GM23338 (cell line): ENCODE measurements around the gene MEGF6. TPM values are rescaled to one million over a fixed set of nuclear protein-coding genes. Genes with fewer than 3 reads are reported as not detected.

ENCODE experiments used
- ATAC-seq: fragments of 200-7000 bp; cut with Tn5 transposase; 3 replicates; pipeline ENCODE4 v1.9.1; 2020
- DNase-seq: peaks from one replicate; pipeline ENCODE4 v3.0.0-alpha.2; 2015; ENCODE audit warnings: low spot score
- H2AFZ ChIP-seq: fragments of 200-600 bp; sonication (generic); 2 replicates; pipeline ENCODE4 v1.8.0; 2016; ENCODE audit warnings: antibody characterized with exemption, mild to moderate bottlenecking, moderate library complexity
- H3F3A ChIP-seq: fragments of 200-600 bp; sonication (generic); replicated peaks from 2 replicates; pipeline ENCODE4 v1.8.0; 2017; ENCODE audit warnings: antibody characterized with exemption, mixed run types, low read depth
- H3K27ac ChIP-seq: fragments of 200-600 bp; sonication (generic); 2 replicates; pipeline ENCODE4 v1.6.1; 2016; ENCODE audit warnings: low read depth
- H3K27me3 ChIP-seq: fragments of 200-600 bp; sonication (generic); 2 replicates; pipeline ENCODE4 v1.8.0; 2016; ENCODE audit warnings: mild to moderate bottlenecking, mixed run types, moderate library complexity; ENCODE audit not compliant: insufficient read depth
- H3K36me3 ChIP-seq: fragments of 200-600 bp; sonication (generic); 2 replicates; pipeline ENCODE4 v1.8.0; 2016; ENCODE audit warnings: mild to moderate bottlenecking; ENCODE audit not compliant: insufficient read depth
- H3K4me1 ChIP-seq: fragments of 200-600 bp; sonication (generic); 2 replicates; pipeline ENCODE4 v1.8.0; 2016; ENCODE audit warnings: mild to moderate bottlenecking, moderate library complexity; ENCODE audit not compliant: insufficient read depth
- H3K4me2 ChIP-seq: fragments of 200-600 bp; sonication (generic); 2 replicates; pipeline ENCODE4 v1.7.1; 2017; ENCODE audit warnings: mixed run types
- H3K4me3 ChIP-seq: fragments of 200-600 bp; sonication (generic); 2 replicates; pipeline ENCODE4 v1.6.1; 2016; ENCODE audit warnings: mixed run types
- H3K79me2 ChIP-seq: fragments of 200-600 bp; sonication (generic); replicated peaks from 2 replicates; pipeline ENCODE4 v1.8.0; 2017; ENCODE audit warnings: mild to moderate bottlenecking; ENCODE audit not compliant: insufficient read depth
- H3K9me2 ChIP-seq: fragments of 200-600 bp; sonication (generic); 2 replicates; pipeline ENCODE4 v1.8.0; 2017; ENCODE audit not compliant: insufficient read depth
- H4K20me1 ChIP-seq: fragments of 200-600 bp; sonication (generic); replicated peaks from 2 replicates; pipeline ENCODE4 v1.8.0; 2017; ENCODE audit warnings: mild to moderate bottlenecking; ENCODE audit not compliant: insufficient read depth
- H3K27ac Mint-ChIP-seq: 2 replicates; pipeline ENCODE4 v1.8.0; 2020; ENCODE audit warnings: inconsistent platforms, mild to moderate bottlenecking, moderate library complexity, mixed read lengths
- H3K27me3 Mint-ChIP-seq: 3 replicates; pipeline ENCODE4 v1.8.0; 2022; ENCODE audit warnings: low read depth, mild to moderate bottlenecking, moderate library complexity, mixed read lengths, inconsistent platforms; ENCODE audit not compliant: insufficient read depth, poor library complexity
- H3K36me3 Mint-ChIP-seq: 3 replicates; pipeline ENCODE4 v1.8.0; 2021; ENCODE audit warnings: low read depth, mild to moderate bottlenecking, inconsistent platforms, moderate library complexity, mixed read lengths
- H3K4me1 Mint-ChIP-seq: 3 replicates; pipeline ENCODE4 v1.8.0; 2020; ENCODE audit warnings: mild to moderate bottlenecking, inconsistent platforms, mixed read lengths
- H3K4me3 Mint-ChIP-seq: 3 replicates; pipeline ENCODE4 v1.8.0; 2021; ENCODE audit warnings: moderate library complexity, mild to moderate bottlenecking, inconsistent platforms, mixed read lengths
- H3K9me3 Mint-ChIP-seq: 3 replicates; pipeline ENCODE4 v1.8.0; 2020; ENCODE audit warnings: moderate library complexity, mild to moderate bottlenecking, inconsistent platforms, mixed read lengths
- POLR2AphosphoS5 ChIP-seq: IDR thresholded peaks from 2 replicates; pipeline ENCODE4 v1.6.1; 2016; ENCODE audit warnings: antibody characterized with exemption, low read depth
- ZNF114 ChIP-seq: fragments of 250-450 bp; sonication (Bioruptor Pico); IDR thresholded peaks from 2 replicates; pipeline ENCODE4 v1.5.0; 2020; ENCODE audit warnings: mild to moderate bottlenecking, moderate library complexity
- polyA plus RNA-seq: library from polyadenylated mRNA; unstranded; fragments of >200 nt; fragmentation: Nextera tagmentation; extraction: Ambion mirVana; gene quantifications from 2 replicates; pipeline ENCODE4 v1.2.1, GENCODE V29; 2016
- total RNA-seq: library from RNA; depleted of rRNA; stranded (reverse); fragments of >200 nt; shearing (Covaris generic); gene quantifications from 2 replicates; pipeline ENCODE4 v1.2.3, GENCODE V29; 2014
- TF ChIP-seq, protein P1 (sequence below), 2 experiments: fragments of 200-600 bp in 1 of 2; sonication (generic) in 1 of 2; conservative IDR thresholded peaks; 2 replicates each; pipeline versions ENCODE4 v1.5.1 to v1.6.1; 2016 to 2017; ENCODE audit warnings: antibody characterized with exemption in 2 of 2, low read depth in 2 of 2, mild to moderate bottlenecking in 2 of 2, moderate library complexity in 1 of 2

MEGF6 gene
- total and polyA plus RNA-seq, 2 experiments from 2014 or later: 4.0 to 21.4 TPM

DNA sequence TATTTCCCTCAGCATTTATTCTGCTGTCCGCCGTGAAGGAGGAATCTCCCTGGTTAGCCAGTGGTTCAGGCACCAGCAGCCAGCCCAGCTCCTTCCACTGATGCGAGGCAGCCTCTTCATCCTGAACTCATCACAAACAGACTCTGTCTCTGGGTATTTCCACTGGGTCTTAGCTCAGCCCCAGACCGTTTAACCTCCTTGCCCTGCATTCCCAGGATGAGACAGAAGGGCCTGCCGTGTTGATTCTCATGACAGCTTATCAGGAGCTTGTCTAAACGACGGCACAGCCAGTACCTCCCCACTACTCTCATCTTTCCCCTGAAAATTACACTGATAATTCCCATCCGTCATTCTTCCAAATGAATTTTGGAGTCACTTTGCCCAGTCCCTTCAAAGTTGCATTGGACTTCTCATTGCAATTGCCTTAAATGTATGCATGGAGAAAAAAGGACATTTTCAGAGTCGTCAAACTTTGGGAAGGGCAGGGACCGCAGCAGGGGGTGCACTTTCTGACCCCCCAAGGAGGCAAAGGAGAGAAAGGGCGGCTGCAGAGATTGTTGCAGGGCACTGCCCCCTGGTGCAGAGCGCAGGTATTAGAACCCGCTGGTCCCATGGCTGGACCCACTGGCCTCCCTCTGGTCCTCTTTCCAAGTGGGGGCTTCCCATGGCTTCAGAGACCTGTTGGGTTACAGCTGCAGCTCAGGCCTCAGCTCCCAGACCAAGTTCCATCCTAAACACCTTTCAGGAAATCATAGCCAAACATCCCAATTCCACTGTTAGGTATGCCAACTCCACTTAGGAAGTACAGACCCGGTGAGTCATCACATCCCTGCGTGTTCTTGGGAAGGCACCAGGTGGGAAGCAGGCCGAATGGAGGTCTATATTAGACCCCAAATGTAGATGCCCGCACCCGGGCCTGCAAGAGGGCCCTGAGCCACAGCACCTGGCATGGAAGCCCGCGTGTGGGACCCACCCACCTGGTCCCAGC is 3.7 kb upstream of the MEGF6 start:
- Histone ChIP-seq H3K27ac (no peak overlapping the region), H4K20me1 (no peaks in the 10 kb centered on the region), H3F3A (no peaks in the 10 kb centered on the region), H3K4me3 (no peak overlapping the region), H3K4me2 (no peak overlapping the region), H2AFZ (no peak overlapping the region), H3K27me3 (peaks cover 15% of the 10 kb centered on the region), H3K79me2 (no peaks in the 10 kb centered on the region), H3K36me3 (no peaks in the 10 kb centered on the region), H3K9me2 (no peaks in the 10 kb centered on the region), H3K4me1 (peaks cover 14% of the 10 kb centered on the region; the same call in 1 of the 2 replicates)
- H3K27ac Mint-ChIP-seq: no peak overlapping the region
- no peak overlapping the region for H3K4me3 Mint-ChIP-seq
- no peaks in the 10 kb centered on the region for H3K36me3 Mint-ChIP-seq
- no peak for TF ChIP-seq POLR2AphosphoS5
- TF ChIP-seq, protein P1, sequence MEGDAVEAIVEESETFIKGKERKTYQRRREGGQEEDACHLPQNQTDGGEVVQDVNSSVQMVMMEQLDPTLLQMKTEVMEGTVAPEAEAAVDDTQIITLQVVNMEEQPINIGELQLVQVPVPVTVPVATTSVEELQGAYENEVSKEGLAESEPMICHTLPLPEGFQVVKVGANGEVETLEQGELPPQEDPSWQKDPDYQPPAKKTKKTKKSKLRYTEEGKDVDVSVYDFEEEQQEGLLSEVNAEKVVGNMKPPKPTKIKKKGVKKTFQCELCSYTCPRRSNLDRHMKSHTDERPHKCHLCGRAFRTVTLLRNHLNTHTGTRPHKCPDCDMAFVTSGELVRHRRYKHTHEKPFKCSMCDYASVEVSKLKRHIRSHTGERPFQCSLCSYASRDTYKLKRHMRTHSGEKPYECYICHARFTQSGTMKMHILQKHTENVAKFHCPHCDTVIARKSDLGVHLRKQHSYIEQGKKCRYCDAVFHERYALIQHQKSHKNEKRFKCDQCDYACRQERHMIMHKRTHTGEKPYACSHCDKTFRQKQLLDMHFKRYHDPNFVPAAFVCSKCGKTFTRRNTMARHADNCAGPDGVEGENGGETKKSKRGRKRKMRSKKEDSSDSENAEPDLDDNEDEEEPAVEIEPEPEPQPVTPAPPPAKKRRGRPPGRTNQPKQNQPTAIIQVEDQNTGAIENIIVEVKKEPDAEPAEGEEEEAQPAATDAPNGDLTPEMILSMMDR (conservative IDR thresholded peaks at IDR 0.05; ENCODE audit: low read depth in 2 of 2): peak; percentile 83 to 84
- peaks cover 39% of the 10 kb centered on the region for H3K4me1 Mint-ChIP-seq
- H3K9me3 Mint-ChIP-seq: peaks cover 3% of the 10 kb centered on the region; the same call in 1 of the 3 replicates
- peaks cover 26% of the 10 kb centered on the region for H3K27me3 Mint-ChIP-seq
- ATAC-seq (no peak; the same call in 2 of the 3 replicates), DNase-seq (peak; percentile 71)

DNA sequence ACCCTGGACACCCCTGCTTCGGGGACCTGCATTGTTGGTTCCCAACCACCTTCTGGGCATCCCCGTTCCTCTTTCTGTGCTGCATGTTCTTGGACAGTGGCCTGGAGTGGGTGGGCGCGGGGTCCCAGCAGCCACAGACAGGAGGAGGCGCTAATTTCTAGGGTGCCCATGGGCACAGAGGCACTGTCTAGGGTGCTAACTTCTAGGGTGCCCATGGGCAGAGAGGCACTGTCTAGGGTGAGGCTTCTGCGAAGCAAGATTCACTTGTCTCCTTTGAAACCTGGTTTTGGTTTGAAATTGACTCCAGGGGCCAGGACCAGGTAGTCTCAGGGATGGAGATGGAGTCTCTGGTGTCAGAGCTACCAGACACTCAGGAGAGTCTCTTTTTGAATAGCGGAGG is 815 bp upstream of the MEGF6 start:
- Histone ChIP-seq H3F3A (no peaks in the 10 kb centered on the region), H3K27ac (no peak overlapping the region), H3K4me3 (peak overlapping the region; percentile 60), H3K36me3 (no peaks in the 10 kb centered on the region), H3K27me3 (peaks cover 15% of the 10 kb centered on the region), H3K79me2 (0 out of 2 replicates have a peak, but pooled peaks cover 6% of the 10 kb centered on the region), H4K20me1 (no peaks in the 10 kb centered on the region; the same call in 1 of the 2 replicates), H3K4me2 (peak overlapping the region; percentile 82), H2AFZ (peak overlapping the region; percentile 99), H3K9me2 (no peaks in the 10 kb centered on the region), H3K4me1 (peaks cover 14% of the 10 kb centered on the region; the same call in 1 of the 2 replicates)
- no peak for ATAC-seq
- Mint-ChIP-seq H3K4me3 (peak overlapping the region; percentile 61), H3K27ac (no peak overlapping the region), H3K27me3 (peaks cover 28% of the 10 kb centered on the region), H3K4me1 (peaks cover 39% of the 10 kb centered on the region), H3K9me3 (no peaks in the 10 kb centered on the region), H3K36me3 (no peaks in the 10 kb centered on the region)
- no peak for DNase-seq
- TF ChIP-seq, protein P1 (conservative IDR thresholded peaks at IDR 0.05; ENCODE audit: low read depth in 2 of 2): 0 out of 4 replicates have a peak, but pooled peaks of 1 of the 2 experiments have one; percentile 3
- TF ChIP-seq ZNF114 (CRISPR knock-in tag): no peak
